GM18907 (cell line): ENCODE measurements around the gene DNAH5.

Source experiments
- ATAC-seq: cut with Tn5 transposase; IDR thresholded peaks from one replicate; pipeline ENCODE4 v1.9.1; 2021; ENCODE audit warnings: mild to moderate bottlenecking, moderate library complexity; ENCODE audit not compliant: unreplicated experiment

DNAH5 gene

GRCh38 chr5:13739479-13739878 lies 205.0 kb downstream of the DNAH5 start:
- no peak for ATAC-seq

- ATAC-seq = no peak
These were observed 208.8 kb downstream of the DNAH5 start for GRCh38 chr5:13735691-13736090.

GRCh38 chr5:13731121-13731628 lies 213.3 kb downstream of the DNAH5 start:
- ATAC-seq = no peak

GRCh38 chr5:13708906-13709305 lies 235.6 kb downstream of the DNAH5 start:
- ATAC-seq = no peak

- no peak for ATAC-seq
These were observed 236.1 kb downstream of the DNAH5 start for GRCh38 chr5:13708432-13708831.

- no peak for ATAC-seq
These were observed 240.1 kb downstream of the DNAH5 start for GRCh38 chr5:13704396-13704795.

GRCh38 chr5:13700626-13701025 lies 243.9 kb downstream of the DNAH5 start:
- no peak for ATAC-seq

GRCh38 chr5:13698885-13699284 lies 245.6 kb downstream of the DNAH5 start:
- ATAC-seq = no peak

- no peak for ATAC-seq
These were observed 249.3 kb downstream of the DNAH5 start for GRCh38 chr5:13695076-13695712.

GRCh38 chr5:13692172-13692571 lies 252.3 kb downstream of the DNAH5 start:
- ATAC-seq = no peak

GRCh38 chr5:13676531-13676930 lies 268.0 kb downstream of the DNAH5 start:
- ATAC-seq = no peak

- ATAC-seq = no peak
These were observed 270.1 kb downstream of the DNAH5 start for GRCh38 chr5:13674391-13674790.

GRCh38 chr5:13673511-13673910 lies 271.0 kb downstream of the DNAH5 start:
- ATAC-seq = no peak

- no peak for ATAC-seq
These were observed 280.1 kb downstream of the DNAH5 start for GRCh38 chr5:13664377-13664776.

- no peak for ATAC-seq
These were observed 281.9 kb downstream of the DNAH5 start for GRCh38 chr5:13662626-13663025.

- no peak for ATAC-seq
These were observed 283.2 kb downstream of the DNAH5 start for GRCh38 chr5:13661272-13661671.

- no peak for ATAC-seq
These were observed 284.4 kb downstream of the DNAH5 start for GRCh38 chr5:13660072-13660471.

- no peak for ATAC-seq
These were observed 285.1 kb downstream of the DNAH5 start for GRCh38 chr5:13659391-13659790.

GRCh38 chr5:13658761-13659160 lies 285.7 kb downstream of the DNAH5 start:
- no peak for ATAC-seq

- no peak for ATAC-seq
These were observed 286.3 kb downstream of the DNAH5 start for GRCh38 chr5:13658152-13658551.

GRCh38 chr5:13653709-13654108 lies 290.8 kb downstream of the DNAH5 start:
- ATAC-seq = no peak

GRCh38 chr5:13649656-13650055 lies 294.8 kb downstream of the DNAH5 start:
- no peak for ATAC-seq

- ATAC-seq = no peak
These were observed 295.7 kb downstream of the DNAH5 start for GRCh38 chr5:13648822-13649221.
